A549 treated with AZD2906 at 1 μM for 4 hours (cell line): Measurements from ENCODE around the gene SLC26A8. TPM values are rescaled to one million over a fixed set of nuclear protein-coding genes. Genes with fewer than 3 reads are reported as not detected.

Experiments
- total RNA-seq: library from RNA; stranded (reverse); fragments of 200-300 nt; extraction: Qiagen RNA extraction; gene quantifications from 5 replicates; pipeline ENCODE4 v1.2.3, GENCODE V29; 2022

SLC26A8 gene, protein sequence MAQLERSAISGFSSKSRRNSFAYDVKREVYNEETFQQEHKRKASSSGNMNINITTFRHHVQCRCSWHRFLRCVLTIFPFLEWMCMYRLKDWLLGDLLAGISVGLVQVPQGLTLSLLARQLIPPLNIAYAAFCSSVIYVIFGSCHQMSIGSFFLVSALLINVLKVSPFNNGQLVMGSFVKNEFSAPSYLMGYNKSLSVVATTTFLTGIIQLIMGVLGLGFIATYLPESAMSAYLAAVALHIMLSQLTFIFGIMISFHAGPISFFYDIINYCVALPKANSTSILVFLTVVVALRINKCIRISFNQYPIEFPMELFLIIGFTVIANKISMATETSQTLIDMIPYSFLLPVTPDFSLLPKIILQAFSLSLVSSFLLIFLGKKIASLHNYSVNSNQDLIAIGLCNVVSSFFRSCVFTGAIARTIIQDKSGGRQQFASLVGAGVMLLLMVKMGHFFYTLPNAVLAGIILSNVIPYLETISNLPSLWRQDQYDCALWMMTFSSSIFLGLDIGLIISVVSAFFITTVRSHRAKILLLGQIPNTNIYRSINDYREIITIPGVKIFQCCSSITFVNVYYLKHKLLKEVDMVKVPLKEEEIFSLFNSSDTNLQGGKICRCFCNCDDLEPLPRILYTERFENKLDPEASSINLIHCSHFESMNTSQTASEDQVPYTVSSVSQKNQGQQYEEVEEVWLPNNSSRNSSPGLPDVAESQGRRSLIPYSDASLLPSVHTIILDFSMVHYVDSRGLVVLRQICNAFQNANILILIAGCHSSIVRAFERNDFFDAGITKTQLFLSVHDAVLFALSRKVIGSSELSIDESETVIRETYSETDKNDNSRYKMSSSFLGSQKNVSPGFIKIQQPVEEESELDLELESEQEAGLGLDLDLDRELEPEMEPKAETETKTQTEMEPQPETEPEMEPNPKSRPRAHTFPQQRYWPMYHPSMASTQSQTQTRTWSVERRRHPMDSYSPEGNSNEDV
- total RNA-seq: 0.02 to 0.07 TPM in 2 of 5 replicates, not detected in the others

DNA sequence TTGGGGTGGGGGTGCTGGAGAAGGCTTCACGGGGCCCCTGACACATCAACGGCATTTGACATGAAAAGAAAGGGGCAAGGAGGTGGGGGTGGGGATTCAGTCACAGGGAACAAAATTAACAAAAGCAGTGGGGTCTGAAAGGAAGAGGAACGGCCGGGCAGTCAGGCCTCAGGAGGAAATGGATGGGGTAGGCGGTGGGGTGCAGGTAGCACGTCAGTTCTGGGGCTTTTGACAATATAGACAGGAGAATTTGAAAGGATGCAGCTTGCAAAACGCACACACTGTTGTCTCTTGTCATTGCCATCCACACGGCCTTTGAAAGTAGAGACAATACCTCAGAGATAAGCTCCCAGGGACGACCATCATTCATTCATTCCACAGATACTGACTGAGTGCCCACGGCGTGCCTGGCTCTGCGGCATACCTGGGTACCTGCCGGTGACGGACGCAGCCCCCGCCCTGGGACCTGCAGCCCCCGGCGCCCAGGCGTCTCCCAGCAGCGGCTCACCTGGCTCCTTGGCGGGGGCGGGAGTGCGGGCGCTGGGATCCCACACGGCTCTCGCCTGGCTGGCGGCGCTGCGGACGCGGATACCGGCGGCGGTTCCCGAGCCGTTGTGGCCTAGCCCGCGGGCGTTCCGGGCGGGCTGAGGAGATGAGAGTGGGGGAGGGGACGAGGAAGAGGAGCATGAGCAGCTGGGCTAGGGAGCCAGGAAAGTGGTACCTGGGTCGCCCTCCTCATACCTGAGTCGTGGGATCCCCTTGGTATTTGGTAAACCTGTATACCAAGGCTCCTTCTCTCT is at the start of gene SLC26A8:
SLC26A8 (minus strand) TSS at position 646 of the 800 bp plus-strand sequence. CDS start 4,934 bp downstream, outside the sequence.

DNA sequence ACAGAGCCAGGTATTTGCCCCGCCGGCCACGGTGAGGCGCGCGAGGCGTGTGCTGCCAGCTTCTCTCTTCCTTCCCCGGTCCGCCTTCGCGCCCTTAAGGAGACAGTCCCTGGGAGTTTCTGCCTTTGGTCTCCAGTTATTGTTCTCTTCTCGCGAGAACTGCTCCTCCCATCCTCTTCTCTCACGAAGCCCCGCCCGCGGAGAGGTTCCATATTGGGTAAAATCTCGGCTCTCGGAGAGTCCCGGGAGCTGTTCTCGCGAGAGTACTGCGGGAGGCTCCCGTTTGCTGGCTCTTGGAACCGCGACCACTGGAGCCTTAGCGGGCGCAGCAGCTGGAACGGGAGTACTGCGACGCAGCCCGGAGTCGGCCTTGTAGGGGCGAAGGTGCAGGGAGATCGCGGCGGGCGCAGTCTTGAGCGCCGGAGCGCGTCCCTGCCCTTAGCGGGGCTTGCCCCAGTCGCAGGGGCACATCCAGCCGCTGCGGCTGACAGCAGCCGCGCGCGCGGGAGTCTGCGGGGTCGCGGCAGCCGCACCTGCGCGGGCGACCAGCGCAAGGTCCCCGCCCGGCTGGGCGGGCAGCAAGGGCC is 3.2 kb upstream of the SLC26A8 start, which contains the start of gene MAPK14:
MAPK14 (plus strand) TSS at position 308 of the 587 bp plus-strand sequence. CDS start 350 bp downstream, outside the sequence.

DNA sequence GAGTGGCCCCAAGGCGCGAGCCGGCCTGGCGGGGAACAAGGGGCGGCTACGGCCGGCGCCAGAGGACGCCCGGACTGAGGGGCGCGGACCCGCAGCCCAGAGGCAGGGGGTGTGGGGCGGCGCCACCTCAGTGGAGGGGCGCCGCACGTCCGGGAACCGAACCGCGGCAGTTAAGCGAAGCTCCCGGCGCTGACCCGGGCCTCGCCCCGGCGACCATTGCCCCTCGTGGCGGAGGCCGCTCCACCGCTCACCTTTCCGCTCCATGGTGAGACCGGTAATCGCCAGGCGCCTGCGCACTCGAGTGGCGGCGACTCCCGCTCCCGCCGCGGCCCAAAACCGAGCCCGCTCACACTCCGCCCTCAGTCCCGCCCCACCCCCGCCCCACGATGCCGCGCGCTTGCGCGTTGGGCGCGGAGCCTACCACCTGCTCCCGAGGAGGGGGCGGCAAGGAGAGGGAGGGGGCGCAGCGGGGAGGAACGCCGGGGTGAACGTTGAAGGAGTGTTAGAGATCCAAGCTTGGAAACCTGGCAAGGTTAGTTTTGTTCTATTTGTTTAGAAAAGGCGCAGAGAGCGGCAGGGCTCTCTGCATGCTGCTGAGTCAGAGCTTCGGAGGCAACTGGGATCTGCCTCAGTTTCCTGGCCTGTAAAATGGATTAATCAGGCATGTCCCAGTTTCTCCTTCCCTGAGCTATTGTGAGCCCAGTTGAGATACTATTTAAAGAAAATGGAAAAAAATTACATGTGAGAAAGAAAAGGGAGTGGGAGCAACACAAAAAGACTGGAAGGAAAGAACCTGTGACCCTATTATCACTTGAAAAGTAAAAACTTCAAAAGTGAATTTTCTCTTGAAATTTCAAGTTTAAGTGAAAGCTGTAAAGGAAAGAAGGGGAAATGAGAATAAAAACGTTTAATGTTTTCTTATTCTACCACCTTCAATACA is 103.4 kb downstream of the SLC26A8 start, which contains the start of gene SRPK1:
SRPK1 (minus strand) TSS at position 306 of the 940 bp plus-strand sequence; CDS start at position 264, 42 bp downstream.

Other genes starting within 250 kb of the SLC26A8 start
- gene CLPSL2, start 248.0 kb downstream of the SLC26A8 start, total RNA-seq: 0.53 to 2.0 TPM (median 1.00 TPM) in 5 replicates
- not detected in 5 replicates for gene CLPSL1, start 243.6 kb downstream of the SLC26A8 start, total RNA-seq
- not detected in 5 replicates for gene CLPS, start 227.3 kb downstream of the SLC26A8 start, total RNA-seq
- 0.15 to 0.23 TPM (median 0.21 TPM) in 4 of 5 replicates, not detected in the other for gene LHFPL5, start 219.3 kb downstream of the SLC26A8 start, total RNA-seq
- gene SRPK1, start 103.5 kb downstream of the SLC26A8 start, total RNA-seq: 24.9 to 55.6 TPM (median 29.7 TPM) in 5 replicates
- gene MAPK14, start 3.2 kb upstream of the SLC26A8 start, total RNA-seq: 23.5 to 28.4 TPM (median 26.4 TPM) in 5 replicates
- 0.43 to 0.98 TPM (median 0.48 TPM) in 5 replicates for gene MAPK13, start 105.9 kb upstream of the SLC26A8 start, total RNA-seq
- gene BRPF3, start 172.1 kb upstream of the SLC26A8 start, total RNA-seq: 8.3 to 9.5 TPM (median 9.1 TPM) in 5 replicates
- gene PNPLA1, start 245.4 kb upstream of the SLC26A8 start, total RNA-seq: not detected in 5 replicates